Cardiac muscle cell (in vitro differentiated cells and primary cell): Measurements from ENCODE around the gene TEKT2. TPM values are rescaled to one million over a fixed set of nuclear protein-coding genes. Genes with fewer than 3 reads are reported as not detected.
A peak's percentile ranks its signal among the peaks of the same experiment; 100 is the strongest.

Source experiments
- DNase-seq, 2 donors: peaks; one replicate each; pipeline versions ENCODE4 v3.0.0 to v3.0.0-alpha.2; 2010 to 2017; ENCODE audit warnings: low read depth in 1 of 2, low spot score in 1 of 2
- H3K27ac ChIP-seq: fragments of 200-600 bp; sonication (generic); 2 replicates; pipeline ENCODE4 v1.5.1; 2016
- H3K27me3 ChIP-seq: fragments of 200-600 bp; sonication (generic); 2 replicates; pipeline ENCODE4 v1.6.0; 2016; ENCODE audit warnings: control low read depth
- H3K36me3 ChIP-seq: fragments of 200-600 bp; sonication (generic); 2 replicates; pipeline ENCODE4 v1.5.1; 2016; ENCODE audit warnings: control low read depth
- H3K4me1 ChIP-seq: fragments of 200-600 bp; sonication (generic); 2 replicates; pipeline ENCODE4 v1.8.1; 2017; ENCODE audit warnings: low read depth, mild to moderate bottlenecking, mixed run types
- H3K4me3 ChIP-seq: fragments of 200-600 bp; sonication (generic); 2 replicates; pipeline ENCODE4 v1.5.1; 2016; ENCODE audit warnings: mild to moderate bottlenecking
- H3K9me3 ChIP-seq: fragments of 200-600 bp; sonication (generic); 2 replicates; pipeline ENCODE4 v1.5.1; 2017; ENCODE audit warnings: low read depth, mild to moderate bottlenecking, control low read depth
- CTCF ChIP-seq: IDR thresholded peaks from 2 replicates; pipeline ENCODE4 v1.5.1; 2012; ENCODE audit warnings: low read depth, mild to moderate bottlenecking, low read length
- polyA plus RNA-seq: library from polyadenylated mRNA; unstranded; fragments of >200 nt; fragmentation: Nextera tagmentation; extraction: Ambion mirVana; gene quantifications from 2 replicates; pipeline ENCODE4 v1.2.1, GENCODE V29; 2016
- total RNA-seq: library from RNA; depleted of rRNA; stranded (reverse); fragments of >200 nt; gene quantifications from 2 replicates; pipeline ENCODE4 v1.2.3, GENCODE V29; 2016

TEKT2 gene
- total and polyA plus RNA-seq, 2 experiments from 2014 or later = 0.95 to 3.6 TPM

DNA sequence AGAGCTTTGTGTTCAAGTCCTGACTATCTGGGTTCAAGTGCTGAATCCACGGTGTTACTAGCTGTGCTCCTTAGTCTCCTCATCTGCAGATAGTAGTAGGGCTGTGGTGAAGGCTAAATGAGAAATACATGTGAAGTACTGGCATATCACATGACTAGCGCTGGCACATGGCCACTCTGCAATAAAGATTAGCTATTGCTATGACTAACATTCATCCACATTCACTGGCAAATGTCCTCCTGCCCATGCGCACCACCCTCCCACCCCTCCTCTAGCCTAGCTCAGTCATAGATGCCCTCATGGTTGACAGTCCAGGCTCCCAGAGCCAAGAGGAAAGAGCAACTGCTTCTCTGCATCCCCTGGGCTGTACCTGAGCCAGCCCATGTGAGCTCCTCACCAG lies 49.6 kb downstream of the TEKT2 start:
- Histone ChIP-seq H3K4me1 (no peaks in the 10 kb centered on the region), H3K27me3 (no peaks in the 10 kb centered on the region), H3K4me3 (no peak overlapping the region), H3K27ac (no peak overlapping the region), H3K36me3 (peaks cover 12% of the 10 kb centered on the region), H3K9me3 (no peaks in the 10 kb centered on the region)
- DNase-seq = peak in 1 of 2 donors; percentile 96
- no peak for TF ChIP-seq CTCF

- Histone ChIP-seq H3K27me3 (no peaks in the 10 kb centered on the region), H3K4me3 (no peak overlapping the region), H3K4me1 (no peaks in the 10 kb centered on the region), H3K27ac (no peak overlapping the region), H3K36me3 (peaks cover 14% of the 10 kb centered on the region), H3K9me3 (no peaks in the 10 kb centered on the region)
- no peak for TF ChIP-seq CTCF
- DNase-seq = no peak
Observed at GRCh38 chr1:36134031-36134430, 50.1 kb downstream of the TEKT2 start.

DNA sequence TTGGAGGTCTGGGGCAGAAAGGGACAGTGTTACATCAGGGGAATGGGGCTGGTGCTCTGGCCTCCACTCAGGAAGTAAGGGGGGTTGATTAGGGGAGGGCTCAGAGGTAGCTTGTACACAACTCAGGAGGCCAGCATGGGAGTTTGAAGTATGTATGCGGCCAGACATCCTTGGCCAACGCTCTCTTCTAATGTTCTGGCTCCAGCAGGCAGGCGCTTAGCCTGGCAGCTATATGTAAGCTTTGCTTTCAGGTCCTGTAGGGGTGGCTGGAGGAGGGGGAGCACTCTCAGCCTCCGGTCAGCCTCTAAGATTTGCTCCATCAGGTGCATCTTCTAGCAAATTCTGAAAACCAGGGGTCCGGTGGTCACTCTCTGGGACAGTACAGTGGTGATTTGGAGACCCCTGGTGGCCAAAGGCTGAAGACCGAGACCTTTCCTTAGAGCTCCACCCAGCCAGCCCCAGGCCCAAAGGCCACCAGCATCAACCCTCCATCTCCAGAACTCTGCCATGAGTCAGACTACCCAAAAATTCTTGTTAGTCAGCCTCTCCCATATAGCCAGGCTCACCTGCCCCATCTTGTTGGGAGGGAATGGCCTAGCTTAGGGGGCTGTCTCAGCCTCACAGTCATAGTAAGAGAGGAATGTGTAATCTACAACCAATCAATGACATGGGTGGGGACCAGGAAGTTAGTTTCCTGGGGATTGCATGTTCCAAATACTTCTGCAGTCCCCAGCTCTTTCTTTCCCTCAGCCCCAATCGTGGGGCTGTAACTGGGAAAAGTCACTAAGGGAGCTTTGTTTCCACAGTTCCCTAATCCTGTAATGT lies 50.8 kb downstream of the TEKT2 start:
- Histone ChIP-seq H3K4me3 (no peak overlapping the region), H3K4me1 (no peaks in the 10 kb centered on the region), H3K27ac (no peak overlapping the region), H3K36me3 (peaks cover 14% of the 10 kb centered on the region), H3K9me3 (no peaks in the 10 kb centered on the region), H3K27me3 (no peaks in the 10 kb centered on the region)
- peak; percentile 69 to 82 for DNase-seq
- TF ChIP-seq CTCF = peak; percentile 79

DNA sequence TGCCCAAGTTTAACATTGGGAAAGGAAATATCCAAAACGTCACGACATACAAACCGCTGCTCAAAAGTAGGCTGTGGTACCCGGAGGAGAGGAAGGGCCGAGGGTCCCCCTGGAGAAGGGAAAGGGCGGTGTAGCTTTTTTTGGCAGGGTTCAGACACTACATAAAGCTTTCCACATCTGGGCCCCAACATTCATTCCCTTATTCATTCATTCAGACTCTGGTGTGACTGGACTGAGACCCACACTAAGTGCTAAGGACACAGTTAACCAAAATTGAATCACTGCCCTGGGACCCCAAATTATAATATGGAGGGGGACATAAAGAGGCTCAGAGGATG lies 51.4 kb downstream of the TEKT2 start:
- no peaks in the 10 kb centered on the region for H3K9me3 ChIP-seq
- no peak for DNase-seq
- no peaks in the 10 kb centered on the region for H3K4me1 ChIP-seq
- H3K27ac ChIP-seq = no peak overlapping the region
- peaks cover 14% of the 10 kb centered on the region for H3K36me3 ChIP-seq
- no peak overlapping the region for H3K4me3 ChIP-seq
- H3K27me3 ChIP-seq = no peaks in the 10 kb centered on the region
- TF ChIP-seq CTCF = no peak

- H3K4me3 ChIP-seq = no peak overlapping the region
- H3K9me3 ChIP-seq = no peaks in the 10 kb centered on the region
- H3K36me3 ChIP-seq = peaks cover 14% of the 10 kb centered on the region
- peak overlapping the region; percentile 34 for H3K27ac ChIP-seq
- H3K4me1 ChIP-seq = no peaks in the 10 kb centered on the region
- TF ChIP-seq CTCF = no peak
- no peaks in the 10 kb centered on the region for H3K27me3 ChIP-seq
- no peak for DNase-seq
Observed at GRCh38 chr1:36135796-36136195, 51.9 kb downstream of the TEKT2 start.
